GM10248 (cell line): ENCODE data around the gene LRRC40.
"Not testable (repeated sequence)": the region's sequence is repeated elsewhere in the genome, so short reads cannot be mapped to it uniquely, and the experiment has no call there.

Experiments
- CTCF ChIA-PET: fragments of 300-600 bp; sonication (Branson Sonifier 250); formaldehyde crosslinking; extraction: SDS; loops from one replicate; lab custom pipeline; 2021; ENCODE audit warnings: antibody characterized with exemption; lab: Yijun Ruan, JAX
- POLR2A ChIA-PET: fragments of 350-650 bp; sonication (Branson Sonifier 250); formaldehyde crosslinking; extraction: SDS; loops from one replicate; lab custom pipeline; 2020; ENCODE audit warnings: antibody characterized with exemption; lab: Yijun Ruan, JAX
- DNase-seq: peaks from one replicate; pipeline ENCODE4 v3.0.0; 2012; ENCODE audit errors: extremely low spot score
- CTCF ChIP-seq: IDR thresholded peaks from 2 replicates; pipeline ENCODE4 v1.5.1; 2012; ENCODE audit warnings: mild to moderate bottlenecking, low read depth; ENCODE audit errors: extremely low read depth, missing control alignments, control extremely low read depth

LRRC40 gene

GRCh38 chr1:70220517-70221237 is 15.3 kb upstream of the LRRC40 start:
- POLR2A ChIA-PET = interaction anchor here (0.7 to 1.1 kb wide), 4 partner anchors 8 to 190 kb away, joined by 3 to 5 read pairs (median 3); partner anchors contain the start of gene CTH
- CTCF ChIA-PET = interaction anchor here (0.9 to 2.1 kb wide), 5 partner anchors 10 to 18 kb away, joined by 3 to 14 read pairs (median 5); no protein-coding TSS in a partner anchor
- no peak for TF ChIP-seq CTCF
- no peak for DNase-seq

- no peak for DNase-seq
- CTCF ChIA-PET = interaction anchor here (1.1 to 2.1 kb wide), 2 partner anchors 9 to 12 kb away, joined by 5 to 14 read pairs; no protein-coding TSS in a partner anchor
- POLR2A ChIA-PET = no interaction called here
- TF ChIP-seq CTCF = no peak
Observed at GRCh38 chr1:70220015-70220414, 14.6 kb upstream of the LRRC40 start.

GRCh38 chr1:70211541-70211940 is 6.2 kb upstream of the LRRC40 start:
- ChIA-PET CTCF (interaction anchor here (1.5 kb wide), 1 partner anchor 9 kb away, joined by 5 read pairs; no protein-coding TSS in a partner anchor), POLR2A (no interaction called here)
- DNase-seq = no peak
- TF ChIP-seq CTCF = no peak

GRCh38 chr1:70210820-70211219 is 5.4 kb upstream of the LRRC40 start:
- DNase-seq = no peak
- POLR2A ChIA-PET = no interaction called here
- CTCF ChIA-PET = interaction anchor here (1.5 kb wide), 1 partner anchor 9 kb away, joined by 5 read pairs; no protein-coding TSS in a partner anchor
- no peak for TF ChIP-seq CTCF

GRCh38 chr1:70208292-70208691 is 2.9 kb upstream of the LRRC40 start:
- POLR2A ChIA-PET = interaction anchor here (0.6 kb wide), 1 partner anchor 32 kb away, joined by 5 read pairs; no protein-coding TSS in a partner anchor
- no peak for TF ChIP-seq CTCF
- CTCF ChIA-PET = interaction anchor here (1.7 to 2.5 kb wide), 3 partner anchors 12 to 320 kb away, joined by 4 to 14 read pairs (median 4); partner anchors contain the start of gene SRSF11
- no peak for DNase-seq

- no peak for TF ChIP-seq CTCF
- no peak for DNase-seq
- POLR2A ChIA-PET = interaction anchor here (0.6 kb wide), 1 partner anchor 33 kb away, joined by 5 read pairs; no protein-coding TSS in a partner anchor
- CTCF ChIA-PET = interaction anchor here (1.7 to 2.5 kb wide), 2 partner anchors 13 to 320 kb away, joined by 4 to 14 read pairs; partner anchors contain the start of gene SRSF11
Observed at GRCh38 chr1:70207492-70207891, 2.1 kb upstream of the LRRC40 start.

GRCh38 chr1:70206833-70207232 is 1.5 kb upstream of the LRRC40 start:
- DNase-seq, POLR2A ChIA-PET: not testable (repeated sequence)
- CTCF ChIA-PET = interaction anchor here (1.9 kb wide), 1 partner anchor 10 kb away, joined by 7 read pairs; no protein-coding TSS in a partner anchor
